GM12872 (cell line): Measurements from ENCODE around the gene JMJD4.
A peak's percentile ranks its signal among the peaks of the same experiment; 100 is the strongest.

ENCODE experiments used
- TF ChIP-seq, protein P1 (sequence below): IDR thresholded peaks from 3 replicates; pipeline ENCODE4 v1.5.1; 2011; ENCODE audit warnings: low read depth, mild to moderate bottlenecking, low read length, moderate library complexity; ENCODE audit not compliant: insufficient read depth

JMJD4 gene

DNA sequence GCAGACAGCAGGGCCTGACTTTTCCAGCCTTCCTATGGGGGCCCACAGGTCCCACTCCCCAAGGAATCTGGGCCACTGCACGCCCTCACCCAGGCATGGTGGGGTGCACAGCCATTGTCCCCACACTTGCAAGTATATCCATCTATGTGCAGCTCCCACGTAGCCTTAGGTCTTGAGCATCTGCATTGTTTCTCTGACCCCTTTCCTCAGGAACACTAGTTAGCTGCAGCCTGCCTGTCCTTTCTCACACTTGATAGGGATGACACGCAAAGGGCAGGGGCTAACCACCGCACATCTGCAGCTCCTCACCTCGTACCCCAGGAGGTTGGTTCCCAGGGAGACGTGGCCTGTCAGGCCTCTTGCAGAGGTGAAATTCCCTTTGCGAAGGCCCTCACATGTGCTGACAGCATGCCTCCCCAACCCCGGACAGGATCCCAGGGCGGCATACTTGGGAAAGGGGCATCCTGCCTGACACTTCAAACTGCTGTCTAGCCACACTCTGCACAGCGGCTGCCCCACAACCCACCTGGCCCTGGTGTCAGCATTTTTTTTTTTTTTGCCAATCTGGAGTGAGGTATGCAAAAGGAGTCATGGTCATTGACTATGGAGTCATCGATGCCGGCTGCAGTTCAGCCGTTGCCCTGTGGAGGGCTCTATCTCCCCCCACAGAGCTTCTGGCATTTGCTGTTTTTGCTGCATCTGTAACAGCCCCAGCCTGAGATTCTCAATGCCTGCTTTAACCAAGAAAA lies 5.0 kb downstream of the JMJD4 start:
- TF ChIP-seq, protein P1, sequence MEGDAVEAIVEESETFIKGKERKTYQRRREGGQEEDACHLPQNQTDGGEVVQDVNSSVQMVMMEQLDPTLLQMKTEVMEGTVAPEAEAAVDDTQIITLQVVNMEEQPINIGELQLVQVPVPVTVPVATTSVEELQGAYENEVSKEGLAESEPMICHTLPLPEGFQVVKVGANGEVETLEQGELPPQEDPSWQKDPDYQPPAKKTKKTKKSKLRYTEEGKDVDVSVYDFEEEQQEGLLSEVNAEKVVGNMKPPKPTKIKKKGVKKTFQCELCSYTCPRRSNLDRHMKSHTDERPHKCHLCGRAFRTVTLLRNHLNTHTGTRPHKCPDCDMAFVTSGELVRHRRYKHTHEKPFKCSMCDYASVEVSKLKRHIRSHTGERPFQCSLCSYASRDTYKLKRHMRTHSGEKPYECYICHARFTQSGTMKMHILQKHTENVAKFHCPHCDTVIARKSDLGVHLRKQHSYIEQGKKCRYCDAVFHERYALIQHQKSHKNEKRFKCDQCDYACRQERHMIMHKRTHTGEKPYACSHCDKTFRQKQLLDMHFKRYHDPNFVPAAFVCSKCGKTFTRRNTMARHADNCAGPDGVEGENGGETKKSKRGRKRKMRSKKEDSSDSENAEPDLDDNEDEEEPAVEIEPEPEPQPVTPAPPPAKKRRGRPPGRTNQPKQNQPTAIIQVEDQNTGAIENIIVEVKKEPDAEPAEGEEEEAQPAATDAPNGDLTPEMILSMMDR, result peak; percentile 86

DNA sequence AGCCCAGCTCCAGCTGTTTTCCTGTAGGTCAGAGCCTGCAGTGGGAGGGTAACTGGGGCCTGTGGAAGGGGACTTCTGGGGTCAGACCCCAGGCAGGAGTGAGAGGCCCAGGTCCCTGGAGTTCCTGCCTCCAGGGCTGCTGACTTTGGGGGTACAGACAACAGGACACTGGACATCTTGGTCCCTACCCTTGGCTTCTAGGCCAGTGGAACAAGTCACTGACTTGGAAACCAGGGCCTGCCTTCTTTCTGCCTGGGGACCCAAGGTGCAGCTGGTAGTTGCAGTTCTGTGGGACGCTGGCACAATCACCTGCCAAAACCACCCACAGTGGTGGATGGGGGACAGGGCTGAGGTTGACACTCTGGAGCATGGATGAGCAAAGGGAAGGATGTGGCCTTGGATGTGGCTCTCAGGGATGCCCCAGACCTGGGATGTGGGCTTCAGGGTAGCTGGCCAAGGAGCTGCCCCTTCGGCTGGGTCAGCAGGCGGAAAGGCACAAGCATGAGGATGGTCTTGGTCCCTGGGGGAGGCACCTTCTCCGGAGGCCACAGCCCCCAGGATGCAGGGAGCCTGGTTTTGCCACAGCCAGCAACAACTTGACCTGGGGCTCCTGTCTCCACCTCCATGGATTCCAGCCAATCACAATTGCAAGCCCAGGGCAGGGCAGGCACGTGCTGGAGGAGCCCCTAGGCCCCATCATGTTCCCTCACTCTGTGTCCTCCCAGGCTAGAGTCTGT lies 5.8 kb downstream of the JMJD4 start:
- TF ChIP-seq, protein P1, result no peak

DNA sequence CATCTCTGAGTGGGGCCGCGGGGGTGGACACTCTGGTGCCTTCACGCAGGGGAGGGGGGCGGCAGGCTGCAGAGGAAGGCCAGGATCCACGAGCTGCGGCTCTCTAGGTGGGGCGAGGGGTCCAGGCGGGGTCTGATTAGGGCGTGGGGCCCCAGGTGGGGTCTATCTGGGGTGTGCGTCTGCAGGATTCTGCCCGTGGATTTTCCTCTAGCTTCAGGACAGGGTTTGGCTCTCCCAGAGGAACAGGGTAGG lies 6.3 kb downstream of the JMJD4 start:
- TF ChIP-seq, protein P1, result no peak

DNA sequence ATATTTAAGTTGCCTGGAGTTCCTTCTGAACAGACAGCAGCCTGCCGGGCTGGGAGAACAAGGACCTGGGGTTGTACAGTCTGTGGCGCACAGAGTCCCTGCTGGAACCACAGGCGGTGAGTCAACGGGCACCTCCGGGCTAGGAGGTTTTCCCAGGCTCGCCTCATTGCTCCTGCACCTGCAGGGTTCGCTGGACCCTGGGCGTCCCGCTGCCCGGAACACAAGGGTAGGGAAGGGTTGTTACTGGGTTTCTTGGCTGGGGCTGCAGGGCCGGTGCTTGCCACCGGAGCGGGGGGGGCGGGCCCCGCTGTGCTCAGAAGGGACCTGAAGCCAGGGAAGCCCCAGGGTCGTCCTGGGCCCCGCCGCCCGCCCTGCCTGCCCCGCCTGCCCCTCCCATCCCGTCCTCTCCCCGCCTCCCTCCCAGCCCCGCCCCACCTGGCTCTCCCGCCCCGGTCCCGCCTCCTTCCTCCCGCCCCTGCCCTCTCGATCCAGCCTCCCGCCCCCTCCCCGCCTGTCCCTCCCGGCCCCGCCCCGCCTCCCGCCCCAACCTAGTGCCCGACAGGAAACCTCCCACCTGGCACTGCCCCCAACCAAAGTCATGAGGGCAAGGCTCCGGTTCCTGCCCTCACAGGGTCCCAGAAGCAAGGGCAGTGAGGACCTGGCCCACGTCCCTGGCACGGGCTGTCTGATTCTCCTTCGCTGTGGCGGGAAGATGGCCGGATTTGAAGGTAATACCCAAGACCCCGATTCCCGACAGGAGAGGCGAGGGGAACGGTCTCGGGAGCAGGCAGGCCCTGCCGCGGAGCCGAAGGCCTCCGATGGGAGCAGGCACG lies 6.8 kb downstream of the JMJD4 start:
- TF ChIP-seq, protein P1, result no peak

DNA sequence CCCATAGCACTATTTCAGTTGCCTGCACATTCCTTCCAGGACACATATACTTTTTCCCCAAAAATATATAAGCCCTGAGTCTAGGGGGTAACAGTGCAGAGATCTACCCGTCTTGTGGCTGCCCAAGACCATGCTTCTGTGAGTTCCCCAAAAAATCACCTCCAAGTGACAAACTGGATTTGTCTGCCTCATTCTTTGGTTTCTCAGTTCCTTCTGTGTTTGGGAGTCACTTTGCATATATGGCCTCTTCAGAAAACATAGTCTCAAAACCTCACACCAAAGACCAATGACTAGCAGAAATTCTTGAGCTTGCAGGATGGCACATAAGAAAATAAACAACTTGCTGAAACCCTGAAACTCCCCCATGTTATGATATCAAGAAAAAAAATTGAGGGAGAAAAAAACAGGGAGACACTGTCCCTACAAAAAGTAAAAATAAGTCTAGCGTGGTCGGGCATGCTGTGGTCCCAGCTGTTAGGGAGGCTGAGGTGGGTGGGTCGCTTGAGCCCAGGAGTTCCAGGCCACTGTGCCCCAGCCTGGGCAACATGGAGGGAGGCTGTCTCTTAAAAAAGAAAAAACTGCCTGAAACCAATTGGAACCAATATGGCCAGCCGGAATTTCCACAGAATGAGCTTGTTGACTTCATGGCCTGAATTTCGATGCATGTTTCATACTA lies 8.0 kb downstream of the JMJD4 start:
- TF ChIP-seq, protein P1, result no peak

DNA sequence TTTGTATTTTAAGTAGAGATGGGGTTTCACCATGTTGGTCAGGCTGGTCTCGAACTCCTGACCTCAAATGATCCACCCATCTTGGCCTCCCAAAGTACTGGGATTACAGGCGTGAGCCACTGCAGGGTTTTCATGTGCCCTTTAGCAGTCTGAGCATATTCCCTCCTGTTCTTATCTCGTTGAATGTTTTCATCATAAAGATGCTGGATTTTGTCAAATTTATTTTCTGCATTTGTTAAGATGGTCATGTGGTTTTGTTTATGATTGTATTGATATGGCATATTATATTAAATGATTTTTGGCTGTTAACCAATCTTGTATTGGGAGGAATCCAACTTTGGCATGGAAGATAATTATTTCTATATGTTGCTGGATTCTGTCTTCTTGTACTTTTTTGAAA lies 8.8 kb downstream of the JMJD4 start:
- TF ChIP-seq, protein P1, result no peak

DNA sequence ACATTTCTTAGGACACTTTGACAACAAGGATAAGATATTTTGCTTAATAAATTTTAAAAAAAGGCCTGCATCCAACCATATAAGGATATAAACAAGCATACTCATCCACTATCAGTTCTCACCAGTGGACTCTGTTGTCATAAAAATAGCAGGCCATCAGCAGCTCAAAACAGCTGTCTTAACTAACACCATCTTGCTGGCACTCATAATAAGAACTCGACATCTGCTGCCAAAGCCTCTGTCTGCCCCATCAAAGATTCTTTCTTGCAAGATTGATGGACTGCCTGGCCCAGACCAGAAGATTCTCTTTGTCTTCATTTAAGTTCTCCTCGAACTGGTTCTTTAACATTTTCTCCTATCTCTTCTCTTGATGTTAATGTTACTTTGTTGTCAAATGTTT lies 10.1 kb downstream of the JMJD4 start:
- TF ChIP-seq, protein P1, result no peak
